ENCODE data around the gene PCBD1.

PCBD1 gene

GRCh38 chr10:70886921-70887665 is 1.3 kb downstream of the PCBD1 start:
- DNase-seq, result no peak
- Histone ChIP-seq H3K4me3 (ENCODE audit: low read depth, low read length) (peak overlapping the region; percentile 70), H3K27me3 (replicated peaks) (no peaks in the 10 kb centered on the region), H3K36me3 (replicated peaks) (no peaks in the 10 kb centered on the region), H3K27ac (no peak overlapping the region)
- in situ Hi-C loops (cut with HindIII; ENCODE audit: low pct_ligation_motif_present, low sequenced_read_pairs), result no loop called here
- TF ChIP-seq, protein P1, sequence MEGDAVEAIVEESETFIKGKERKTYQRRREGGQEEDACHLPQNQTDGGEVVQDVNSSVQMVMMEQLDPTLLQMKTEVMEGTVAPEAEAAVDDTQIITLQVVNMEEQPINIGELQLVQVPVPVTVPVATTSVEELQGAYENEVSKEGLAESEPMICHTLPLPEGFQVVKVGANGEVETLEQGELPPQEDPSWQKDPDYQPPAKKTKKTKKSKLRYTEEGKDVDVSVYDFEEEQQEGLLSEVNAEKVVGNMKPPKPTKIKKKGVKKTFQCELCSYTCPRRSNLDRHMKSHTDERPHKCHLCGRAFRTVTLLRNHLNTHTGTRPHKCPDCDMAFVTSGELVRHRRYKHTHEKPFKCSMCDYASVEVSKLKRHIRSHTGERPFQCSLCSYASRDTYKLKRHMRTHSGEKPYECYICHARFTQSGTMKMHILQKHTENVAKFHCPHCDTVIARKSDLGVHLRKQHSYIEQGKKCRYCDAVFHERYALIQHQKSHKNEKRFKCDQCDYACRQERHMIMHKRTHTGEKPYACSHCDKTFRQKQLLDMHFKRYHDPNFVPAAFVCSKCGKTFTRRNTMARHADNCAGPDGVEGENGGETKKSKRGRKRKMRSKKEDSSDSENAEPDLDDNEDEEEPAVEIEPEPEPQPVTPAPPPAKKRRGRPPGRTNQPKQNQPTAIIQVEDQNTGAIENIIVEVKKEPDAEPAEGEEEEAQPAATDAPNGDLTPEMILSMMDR (IDR thresholded peaks at IDR 0.05; ENCODE audit: low read depth, low read length, missing control alignments), result no peak

GRCh38 chr10:70885931-70886903 is 2.1 kb downstream of the PCBD1 start:
- Histone ChIP-seq H3K36me3 (replicated peaks) (no peaks in the 10 kb centered on the region), H3K27me3 (replicated peaks) (no peaks in the 10 kb centered on the region), H3K4me3 (ENCODE audit: low read depth, low read length) (no peak overlapping the region), H3K27ac (no peak overlapping the region)
- in situ Hi-C loops (cut with HindIII; ENCODE audit: low pct_ligation_motif_present, low sequenced_read_pairs), result no loop called here
- TF ChIP-seq, protein P1 (IDR thresholded peaks at IDR 0.05; ENCODE audit: low read depth, low read length, missing control alignments), result no peak
- no peak for DNase-seq

- DNase-seq, result no peak
- in situ Hi-C loops (cut with HindIII; ENCODE audit: low pct_ligation_motif_present, low sequenced_read_pairs), result no loop called here
- no peaks in the 10 kb centered on the region for H3K27me3 ChIP-seq (replicated peaks)
- H3K27ac ChIP-seq, result no peak overlapping the region
- H3K4me3 ChIP-seq (ENCODE audit: low read depth, low read length), result no peak overlapping the region
- TF ChIP-seq, protein P1 (IDR thresholded peaks at IDR 0.05; ENCODE audit: low read depth, low read length, missing control alignments), result no peak
- H3K36me3 ChIP-seq (replicated peaks), result no peaks in the 10 kb centered on the region
These were observed 2.9 kb downstream of the PCBD1 start for GRCh38 chr10:70885481-70885880.

DNA sequence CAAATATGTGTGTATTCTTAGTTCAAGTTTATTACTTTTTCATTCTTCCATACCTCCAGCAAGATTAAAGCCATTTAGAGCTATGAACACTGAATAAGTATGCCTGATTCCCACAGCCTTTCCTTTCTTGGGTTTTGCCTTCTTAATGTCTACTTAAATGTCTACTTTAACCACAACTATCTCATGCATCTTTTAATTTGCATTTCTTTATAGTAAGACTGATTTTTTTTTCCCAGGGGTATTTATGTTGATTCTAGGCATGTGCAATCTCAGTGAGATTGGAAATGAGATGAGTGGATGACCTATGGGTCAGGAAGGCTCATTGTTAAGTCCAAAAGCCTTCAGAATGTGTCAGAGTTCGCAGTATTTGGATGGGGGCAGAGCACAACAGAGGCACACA is 3.6 kb downstream of the PCBD1 start:
- Histone ChIP-seq H3K36me3 (replicated peaks) (no peaks in the 10 kb centered on the region), H3K27ac (no peak overlapping the region), H3K27me3 (replicated peaks) (no peaks in the 10 kb centered on the region), H3K4me3 (ENCODE audit: low read depth, low read length) (no peak overlapping the region)
- TF ChIP-seq, protein P1 (IDR thresholded peaks at IDR 0.05; ENCODE audit: low read depth, low read length, missing control alignments), result no peak
- in situ Hi-C loops (cut with HindIII; ENCODE audit: low pct_ligation_motif_present, low sequenced_read_pairs), result no loop called here
- no peak for DNase-seq

GRCh38 chr10:70880077-70880534 is 8.3 kb downstream of the PCBD1 start:
- DNase-seq, result peak; percentile 73
- H3K36me3 ChIP-seq (replicated peaks), result peaks cover 21% of the 10 kb centered on the region
- H3K4me3 ChIP-seq (ENCODE audit: low read depth, low read length), result no peak overlapping the region
- no peak overlapping the region for H3K27ac ChIP-seq
- H3K27me3 ChIP-seq (replicated peaks), result no peaks in the 10 kb centered on the region
- TF ChIP-seq, protein P1 (IDR thresholded peaks at IDR 0.05; ENCODE audit: low read depth, low read length, missing control alignments), result peak; percentile 92
- in situ Hi-C loops (cut with HindIII; ENCODE audit: low pct_ligation_motif_present, low sequenced_read_pairs), result no loop called here

All from brain microvascular endothelial cell (primary cell).